T-helper 9 cell (primary cell): Measurements from ENCODE around the gene SAC3D1.
"Not testable (repeated sequence)": the region's sequence is repeated elsewhere in the genome, so short reads cannot be mapped to it uniquely, and the experiment has no call there.

Experiments
- DNase-seq: peaks from one replicate; pipeline ENCODE4 v3.0.0-alpha.2; 2020
- total RNA-seq, 2 donors: gene quantifications; one replicate each; lab custom pipeline; 2026; lab: John Stamatoyannopoulos, UW

The SAC3D1 gene
- 1.9 to 9.1 reads per million in 2 donors for total RNA-seq

GRCh38 chr11:65040847-65041622 lies at the start of gene SAC3D1:
Gene SAC3D1, plus strand, starts transcription at chr11:65041210. Its CDS starts 83 bp downstream, at chr11:65041293.
- DNase-seq = peak; percentile 72

- no peak for DNase-seq
These were observed 46.7 kb upstream of the SAC3D1 start for GRCh38 chr11:64994318-64994717.

- no peak for DNase-seq
These were observed 44.7 kb upstream of the SAC3D1 start for GRCh38 chr11:64996327-64996709.

- DNase-seq = no peak
These were observed 44.2 kb upstream of the SAC3D1 start, which contains the start of gene BATF2 for GRCh38 chr11:64996710-64997380. Gene BATF2, minus strand, starts transcription at chr11:64996971. Its CDS starts 57 bp downstream, at chr11:64996914.

- no peak for DNase-seq
These were observed 42.9 kb upstream of the SAC3D1 start for GRCh38 chr11:64998141-64998540.

- DNase-seq = no peak
These were observed 42.1 kb upstream of the SAC3D1 start for GRCh38 chr11:64998690-64999431.

GRCh38 chr11:64999478-64999877 lies 41.5 kb upstream of the SAC3D1 start:
- DNase-seq = no peak

GRCh38 chr11:65002706-65003105 lies 38.3 kb upstream of the SAC3D1 start:
- DNase-seq = no peak

- no peak for DNase-seq
These were observed 37.7 kb upstream of the SAC3D1 start for GRCh38 chr11:65003282-65003681.

GRCh38 chr11:65003968-65004367 lies 37.0 kb upstream of the SAC3D1 start:
- not testable (repeated sequence) for DNase-seq

GRCh38 chr11:65008016-65008415 lies 33.0 kb upstream of the SAC3D1 start:
- DNase-seq = no peak

- no peak for DNase-seq
These were observed 32.1 kb upstream of the SAC3D1 start for GRCh38 chr11:65008873-65009272.

- peak; percentile 84 for DNase-seq
These were observed 27.7 kb upstream of the SAC3D1 start for GRCh38 chr11:65013130-65013887.

- DNase-seq = peak; percentile 78
These were observed 26.9 kb upstream of the SAC3D1 start, which contains the start of gene ARL2 for GRCh38 chr11:65013888-65014725. Gene ARL2, plus strand, starts transcription at chr11:65014160. Its CDS starts 48 bp downstream, at chr11:65014208.

GRCh38 chr11:65014726-65015227 lies 26.2 kb upstream of the SAC3D1 start:
- no peak for DNase-seq

GRCh38 chr11:65016705-65017104 lies 24.3 kb upstream of the SAC3D1 start:
- no peak for DNase-seq

GRCh38 chr11:65017937-65018336 lies 23.1 kb upstream of the SAC3D1 start:
- DNase-seq = no peak

- no peak for DNase-seq
These were observed 21.2 kb upstream of the SAC3D1 start for GRCh38 chr11:65019824-65020223.

GRCh38 chr11:65021003-65021402 lies 20.0 kb upstream of the SAC3D1 start:
- no peak for DNase-seq

- no peak for DNase-seq
These were observed 19.5 kb upstream of the SAC3D1 start for GRCh38 chr11:65021509-65021908.

- not testable (repeated sequence) for DNase-seq
These were observed 17.5 kb upstream of the SAC3D1 start for GRCh38 chr11:65023502-65023901.
